MCF 10A (cell line): Measurements from ENCODE around the gene SERPINA9. TPM values are rescaled to one million over a fixed set of nuclear protein-coding genes. Genes with fewer than 3 reads are reported as not detected.
"Not testable (repeated sequence)": the region's sequence is repeated elsewhere in the genome, so short reads cannot be mapped to it uniquely, and the experiment has no call there.

Experiments
- BruUV-seq: library from RNA; stranded (reverse); fragments of 400-500 nt; replicated peaks from 2 replicates; lab custom pipeline; 2021; lab: Mats Ljungman, UMichigan
- CTCF ChIA-PET: fragments of 300-600 bp; sonication (Branson Sonifier 250); formaldehyde crosslinking; extraction: SDS; loops from one replicate; lab custom pipeline; 2021; ENCODE audit warnings: antibody characterized with exemption, inconsistent platforms; lab: Yijun Ruan, JAX
- POLR2A ChIA-PET: fragments of 300-600, 350-650 bp; sonication (Branson Sonifier 250); formaldehyde crosslinking; extraction: SDS; loops from one replicate; lab custom pipeline; 2020; ENCODE audit warnings: antibody characterized with exemption, inconsistent platforms; lab: Yijun Ruan, JAX
- DNase-seq: peaks from one replicate; pipeline ENCODE4 v3.0.0-alpha.2; 2018; ENCODE audit not compliant: unreplicated experiment
- H3K27ac Mint-ChIP-seq: one replicate; pipeline ENCODE4 v1.8.0; 2022; ENCODE audit warnings: mild to moderate bottlenecking, low read depth, mixed read lengths; ENCODE audit not compliant: unreplicated experiment
- H3K27me3 Mint-ChIP-seq: one replicate; pipeline ENCODE4 v1.8.0; 2022; ENCODE audit warnings: mixed read lengths; ENCODE audit not compliant: insufficient read depth, unreplicated experiment
- H3K36me3 Mint-ChIP-seq: one replicate; pipeline ENCODE4 v1.8.0; 2022; ENCODE audit warnings: mild to moderate bottlenecking, moderate library complexity, mixed read lengths; ENCODE audit not compliant: insufficient read depth, unreplicated experiment
- H3K4me1 Mint-ChIP-seq: one replicate; pipeline ENCODE4 v1.8.0; 2022; ENCODE audit warnings: mixed read lengths; ENCODE audit not compliant: insufficient read depth, unreplicated experiment
- H3K4me3 Mint-ChIP-seq: one replicate; pipeline ENCODE4 v1.8.0; 2022; ENCODE audit warnings: mild to moderate bottlenecking, moderate library complexity, mixed read lengths; ENCODE audit not compliant: unreplicated experiment
- H3K9me3 Mint-ChIP-seq: one replicate; pipeline ENCODE4 v1.8.0; 2022; ENCODE audit warnings: mixed read lengths; ENCODE audit not compliant: unreplicated experiment
- CTCF ChIP-seq: fragments of 200-600 bp; IDR thresholded peaks from one replicate; pipeline ENCODE4 v1.8.0; 2022; ENCODE audit warnings: antibody characterized with exemption, mild to moderate bottlenecking; ENCODE audit not compliant: unreplicated experiment
- intact Hi-C: fragments of 100-400 bp; cut with micrococcal nuclease; formaldehyde crosslinking; loops from 2 replicates; pipeline ENCODE4 v1.14.1; 2022
- total RNA-seq: library from RNA; stranded (reverse); gene quantifications from 2 replicates; pipeline ENCODE4 v1.2.3, GENCODE V29; 2022

The SERPINA9 gene
- total RNA-seq, 1 experiment from 2014 or later, result not detected

- Mint-ChIP-seq H3K4me1 (no peaks in the 10 kb centered on the region), H3K9me3 (peaks cover 18% of the 10 kb centered on the region), H3K4me3 (no peak overlapping the region), H3K27me3 (peaks cover 11% of the 10 kb centered on the region), H3K27ac (no peak overlapping the region), H3K36me3 (no peaks in the 10 kb centered on the region)
- CTCF ChIA-PET, result no interaction called here
- BruUV-seq, result no TSS peak
- POLR2A ChIA-PET, result no interaction called here
- intact Hi-C loops, result no loop called here
- no peak for TF ChIP-seq CTCF
- no peak for DNase-seq
These were observed 39.4 kb upstream of the SERPINA9 start for GRCh38 chr14:94515426-94515825.

- ChIA-PET CTCF (no interaction called here), POLR2A (no interaction called here)
- no peak overlapping the region for H3K4me3 Mint-ChIP-seq
- no peak overlapping the region for H3K27ac Mint-ChIP-seq
- peaks cover 9% of the 10 kb centered on the region for H3K9me3 Mint-ChIP-seq
- TF ChIP-seq CTCF, result no peak
- H3K27me3 Mint-ChIP-seq, result peaks cover 10% of the 10 kb centered on the region
- no peaks in the 10 kb centered on the region for H3K4me1 Mint-ChIP-seq
- BruUV-seq, result no TSS peak
- no peak for DNase-seq
- no peaks in the 10 kb centered on the region for H3K36me3 Mint-ChIP-seq
- intact Hi-C loops, result no loop called here
These were observed 38.4 kb upstream of the SERPINA9 start for GRCh38 chr14:94514351-94514750.

- DNase-seq, POLR2A ChIA-PET, H3K36me3 Mint-ChIP-seq, H3K27me3 Mint-ChIP-seq, H3K27ac Mint-ChIP-seq, H3K9me3 Mint-ChIP-seq, H3K4me1 Mint-ChIP-seq, H3K4me3 Mint-ChIP-seq, CTCF ChIA-PET, intact Hi-C loops, BruUV-seq: not testable (repeated sequence)
These were observed 34.5 kb upstream of the SERPINA9 start for GRCh38 chr14:94510481-94510880.

GRCh38 chr14:94509356-94509755 is 33.4 kb upstream of the SERPINA9 start, which contains the start of gene SERPINA12:
SERPINA12 (minus strand) TSS chr14:94509469; CDS start chr14:94498397, 11,072 bp downstream.
- Mint-ChIP-seq H3K4me1 (no peaks in the 10 kb centered on the region), H3K36me3 (no peaks in the 10 kb centered on the region), H3K27ac (no peak within 1 kb of the TSS), H3K9me3 (no peaks in the 10 kb centered on the region), H3K4me3 (no peak within 1 kb of the TSS), H3K27me3 (no peaks in the 10 kb centered on the region)
- intact Hi-C loops, result no loop called here
- no peak for DNase-seq
- CTCF ChIA-PET, result interaction anchor here (1.0 kb wide), 1 partner anchor 163 kb away, joined by 3 read pairs; no protein-coding TSS in a partner anchor
- BruUV-seq, result no TSS peak
- no peak for TF ChIP-seq CTCF
- POLR2A ChIA-PET, result no interaction called here

- BruUV-seq, result no TSS peak
- ChIA-PET CTCF (no interaction called here), POLR2A (interaction anchor here (0.6 kb wide), 1 partner anchor 93 kb away, joined by 3 read pairs; no protein-coding TSS in a partner anchor)
- no peak for DNase-seq
- no peaks in the 10 kb centered on the region for H3K36me3 Mint-ChIP-seq
- no peaks in the 10 kb centered on the region for H3K27me3 Mint-ChIP-seq
- H3K27ac Mint-ChIP-seq, result no peak overlapping the region
- no peaks in the 10 kb centered on the region for H3K4me1 Mint-ChIP-seq
- no peak overlapping the region for H3K4me3 Mint-ChIP-seq
- H3K9me3 Mint-ChIP-seq, result no peaks in the 10 kb centered on the region
- no peak for TF ChIP-seq CTCF
- intact Hi-C loops, result no loop called here
These were observed 29.6 kb upstream of the SERPINA9 start for GRCh38 chr14:94505641-94506040.
